Keratinocyte (primary cell): Measurements from ENCODE around the gene CHST8. TPM values are rescaled to one million over a fixed set of nuclear protein-coding genes. Genes with fewer than 3 reads are reported as not detected.

Experiments
- DNase-seq: peaks from one replicate; pipeline ENCODE4 v3.0.0-alpha.2; 2011; ENCODE audit warnings: low read depth, missing footprints, low spot score
- FAIRE-seq: peaks from 2 replicates; lab custom pipeline; 2011; peaks lifted over from hg19 to GRCh38; lab: Jason Lieb, UNC
- H2AFZ ChIP-seq: 2 replicates; pipeline ENCODE4 v1.6.0; 2012; ENCODE audit warnings: low read length, control low read depth, inconsistent platforms; ENCODE audit not compliant: control insufficient read depth
- H3K27ac ChIP-seq: 2 replicates; pipeline ENCODE4 v1.5.1; 2011; ENCODE audit warnings: low read length; ENCODE audit not compliant: control insufficient read depth, insufficient read depth
- H3K27me3 ChIP-seq: 3 replicates; pipeline ENCODE4 v1.6.0; 2011; ENCODE audit warnings: low read length; ENCODE audit not compliant: control insufficient read depth, insufficient read depth; ENCODE audit errors: extremely low read depth
- H3K36me3 ChIP-seq, 2 experiments: 2 replicates in 1 of 2; 3 replicates in 1 of 2; pipeline ENCODE4 v1.5.1; 2011; ENCODE audit warnings: low read length in 2 of 2, mild to moderate bottlenecking in 1 of 2; ENCODE audit not compliant: control insufficient read depth in 2 of 2, insufficient read depth in 2 of 2; ENCODE audit errors: extremely low read depth in 1 of 2
- H3K4me1 ChIP-seq: 3 replicates; pipeline ENCODE4 v1.5.1; 2011; ENCODE audit warnings: low read length; ENCODE audit not compliant: control insufficient read depth, insufficient read depth; ENCODE audit errors: extremely low read depth
- H3K4me2 ChIP-seq: 3 replicates; pipeline ENCODE4 v1.6.0; 2011; ENCODE audit warnings: low read depth, low read length; ENCODE audit not compliant: control insufficient read depth, insufficient read depth; ENCODE audit errors: extremely low read depth
- H3K4me3 ChIP-seq, 3 experiments: fragments of 200-600 bp in 1 of 3; sonication (generic) in 1 of 3; 2 replicates in 2 of 3; 3 replicates in 1 of 3; pipeline ENCODE4 v1.5.1; 2011 to 2016; ENCODE audit warnings: low read length in 3 of 3, mild to moderate bottlenecking in 3 of 3, control low read depth in 2 of 3, inconsistent platforms in 1 of 3, low read depth in 1 of 3, mixed read lengths in 1 of 3, mixed run types in 1 of 3, moderate library complexity in 1 of 3; ENCODE audit not compliant: control insufficient read depth in 2 of 3, insufficient read depth in 2 of 3; ENCODE audit errors: extremely low read depth in 1 of 3
- H3K79me2 ChIP-seq: 2 replicates; pipeline ENCODE4 v1.6.0; 2012; ENCODE audit warnings: low read length; ENCODE audit not compliant: control insufficient read depth, insufficient read depth
- H3K9ac ChIP-seq: 3 replicates; pipeline ENCODE4 v1.6.0; 2011; ENCODE audit warnings: low read length; ENCODE audit not compliant: control insufficient read depth, insufficient read depth; ENCODE audit errors: extremely low read depth
- H3K9me1 ChIP-seq: 3 replicates; pipeline ENCODE4 v1.6.0; 2011; ENCODE audit warnings: low read length; ENCODE audit not compliant: control insufficient read depth, insufficient read depth; ENCODE audit errors: extremely low read depth
- H3K9me3 ChIP-seq: 2 replicates; pipeline ENCODE4 v1.5.1; 2012; ENCODE audit warnings: low read depth, low read length; ENCODE audit not compliant: control insufficient read depth
- H4K20me1 ChIP-seq: 3 replicates; pipeline ENCODE4 v1.6.0; 2011; ENCODE audit warnings: low read length; ENCODE audit not compliant: control insufficient read depth, insufficient read depth; ENCODE audit errors: extremely low read depth
- CTCF ChIP-seq, 3 experiments: IDR thresholded peaks in 1 of 3; conservative IDR thresholded peaks in 1 of 3; optimal IDR thresholded peaks in 1 of 3; 2 replicates in 2 of 3; 3 replicates in 1 of 3; pipeline versions ENCODE3 to v1.5.1; 2011; ENCODE audit warnings: low read length in 3 of 3, mild to moderate bottlenecking in 3 of 3, moderate library complexity in 2 of 3, control low read depth in 1 of 3, inconsistent platforms in 1 of 3; ENCODE audit not compliant: insufficient read depth in 2 of 3; ENCODE audit errors: extremely low read depth in 1 of 3
- EZH2 ChIP-seq: IDR thresholded peaks from one replicate; pipeline ENCODE4 v1.6.1; 2012; ENCODE audit warnings: inconsistent platforms, mild to moderate bottlenecking, low read length, moderate library complexity
- dilution Hi-C: fragments of 300-500 bp; cut with MboI; formaldehyde crosslinking; loops from one replicate; pipeline ENCODE4 v1.7.0; 2020; ENCODE audit warnings: low sequenced_read_pairs; ENCODE audit not compliant: extremely low pct_ligation_motif_present
- polyA plus RNA-seq, 5 experiments: library from polyadenylated mRNA; depleted of rRNA in 3 of 5; stranded (reverse) in 3 of 5; stranded (forward) in 1 of 5; unstranded in 1 of 5; fragments of >200 nt; gene quantifications; 1 replicate in 1 of 5; 2 replicates in 3 of 5; 3 replicates in 1 of 5; pipeline versions ENCODE4 v1.2.1 to v1.2.3, GENCODE V29; 2011 to 2012; ENCODE audit warnings: missing spikeins in 2 of 5, low read depth in 1 of 5, low replicate concordance in 1 of 5

Gene CHST8
- polyA plus RNA-seq, 1 donor (not counting 4 experiments of a cell fraction or from before 2014, with no cell fraction given): not detected

DNA sequence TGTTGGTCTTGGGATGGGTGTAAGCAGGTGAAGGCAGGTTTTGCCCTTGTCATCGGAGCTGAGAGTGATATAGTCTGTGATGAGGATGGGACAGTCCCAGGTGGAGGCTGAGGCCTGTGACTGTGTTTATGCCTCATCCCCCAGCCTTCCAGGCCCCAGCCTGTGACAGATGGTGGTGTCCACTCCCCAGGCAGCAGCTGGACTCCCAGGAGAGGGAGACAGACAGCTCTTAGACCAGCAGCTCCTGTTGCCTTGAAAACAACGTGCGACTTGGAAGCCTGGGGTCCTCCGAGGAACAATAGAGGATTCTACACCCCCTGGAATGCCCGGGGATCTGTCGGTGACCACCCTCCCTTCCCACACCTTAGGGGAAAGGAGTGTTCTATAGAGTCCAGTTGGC is 63.8 kb downstream of the CHST8 start:
- Histone ChIP-seq H3K9me3 (no peaks in the 10 kb centered on the region), H3K27me3 (peaks cover 10% of the 10 kb centered on the region), H3K4me2 (no peak overlapping the region), H3K79me2 (no peaks in the 10 kb centered on the region), H2AFZ (no peak overlapping the region), H4K20me1 (no peaks in the 10 kb centered on the region), H3K36me3 (no peaks in the 10 kb centered on the region), H3K4me3 (no peak overlapping the region), H3K9ac (no peak overlapping the region), H3K9me1 (no peaks in the 10 kb centered on the region), H3K27ac (no peak overlapping the region), H3K4me1 (no peaks in the 10 kb centered on the region)
- DNase-seq (no peak), FAIRE-seq (no peak)
- dilution Hi-C loops: no loop called here
- TF ChIP-seq CTCF (optimal IDR thresholded peaks at IDR 0.05 in 1 of 3, IDR thresholded peaks at IDR 0.05 in 1 of 3, conservative IDR thresholded peaks at IDR 0.05 in 1 of 3; ENCODE audit: extremely low read depth in 1 of 3, insufficient read depth in 2 of 3, low read length in 3 of 3) (no peak), EZH2 (no peak)

DNA sequence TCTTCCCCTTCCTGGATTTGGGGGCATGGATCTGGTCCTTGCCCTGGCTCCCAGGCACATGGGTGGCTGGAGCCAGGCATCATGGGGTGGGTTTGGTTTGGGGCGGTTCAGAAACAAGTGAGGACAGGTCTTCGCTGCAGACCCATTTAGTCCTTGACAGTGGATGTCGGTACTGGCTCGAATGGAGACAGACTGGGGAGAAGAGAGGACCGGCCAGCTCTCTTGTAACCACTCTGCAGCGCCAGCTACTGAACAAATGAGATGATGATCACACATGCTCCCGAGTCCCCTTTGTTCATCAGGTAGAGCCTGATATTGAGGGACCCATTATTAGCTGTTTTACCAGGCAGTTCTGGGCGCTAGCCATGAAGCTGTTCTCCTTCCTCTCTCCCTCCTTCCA is 64.5 kb downstream of the CHST8 start:
- TF ChIP-seq CTCF (optimal IDR thresholded peaks at IDR 0.05 in 1 of 3, IDR thresholded peaks at IDR 0.05 in 1 of 3, conservative IDR thresholded peaks at IDR 0.05 in 1 of 3; ENCODE audit: extremely low read depth in 1 of 3, insufficient read depth in 2 of 3, low read length in 3 of 3) (no peak), EZH2 (no peak)
- no peak for FAIRE-seq
- dilution Hi-C loops: no loop called here

More for the DNA sequence above, 64.5 kb downstream of the CHST8 start:
- Histone ChIP-seq H4K20me1 (no peaks in the 10 kb centered on the region), H3K9me3 (no peaks in the 10 kb centered on the region), H3K9ac (no peak overlapping the region), H3K27me3 (peaks cover 10% of the 10 kb centered on the region), H2AFZ (no peak overlapping the region), H3K79me2 (no peaks in the 10 kb centered on the region), H3K4me2 (no peak overlapping the region), H3K27ac (no peak overlapping the region), H3K9me1 (no peaks in the 10 kb centered on the region), H3K4me1 (no peaks in the 10 kb centered on the region), H3K4me3 (no peak overlapping the region), H3K36me3 (no peaks in the 10 kb centered on the region)
- DNase-seq: no peak
